ENCODE measurements around the gene FNDC3B.

FNDC3B gene

GRCh38 chr3:172383306-172383796, 344.0 kb downstream of the FNDC3B start:
- DNase-seq = no peak

GRCh38 chr3:172384836-172385235, 345.5 kb downstream of the FNDC3B start:
- no peak for DNase-seq

DNA sequence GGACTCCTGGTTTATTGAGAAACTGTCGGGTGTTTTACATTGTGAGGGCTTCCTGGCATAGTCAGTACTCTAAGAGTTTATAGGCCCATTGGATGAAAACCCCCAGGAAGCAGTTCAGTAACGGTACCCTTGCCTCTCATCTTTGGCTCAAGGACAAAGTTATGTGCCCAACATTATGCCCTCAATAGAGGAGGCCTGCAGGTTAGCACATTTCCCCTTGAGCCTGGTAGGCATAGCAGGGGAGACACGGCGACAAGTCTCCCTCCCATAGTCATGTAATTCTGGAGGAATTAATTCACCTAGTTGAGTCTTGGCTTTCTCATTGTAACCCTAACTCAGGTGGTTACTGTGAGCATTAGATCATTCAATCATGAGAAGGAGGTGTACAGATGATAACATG, 348.4 kb downstream of the FNDC3B start:
- DNase-seq = no peak

- DNase-seq = no peak
Observed at GRCh38 chr3:172388412-172389078, 349.2 kb downstream of the FNDC3B start.

DNA sequence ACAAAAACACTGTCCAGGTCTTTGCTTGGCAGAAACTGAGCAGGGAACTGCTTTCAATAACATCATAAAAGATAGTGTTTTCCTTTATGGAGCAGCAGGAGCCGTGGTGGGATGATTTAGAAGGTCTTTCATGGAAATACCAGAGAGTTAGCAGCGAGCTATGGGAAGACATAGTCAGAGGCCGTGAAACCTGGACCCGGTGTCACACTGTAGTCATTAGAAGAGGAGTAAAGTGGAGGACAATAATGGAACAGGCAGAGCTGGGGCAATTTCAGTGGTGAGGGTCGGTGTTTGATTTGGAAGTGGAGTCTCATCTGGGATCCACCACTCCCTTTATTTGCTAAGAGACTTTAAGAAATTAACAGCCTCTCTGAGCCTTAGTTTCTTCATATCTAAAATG, 351.4 kb downstream of the FNDC3B start:
- DNase-seq = no peak

GRCh38 chr3:172391592-172392302, 352.4 kb downstream of the FNDC3B start:
- no peak for DNase-seq

DNA sequence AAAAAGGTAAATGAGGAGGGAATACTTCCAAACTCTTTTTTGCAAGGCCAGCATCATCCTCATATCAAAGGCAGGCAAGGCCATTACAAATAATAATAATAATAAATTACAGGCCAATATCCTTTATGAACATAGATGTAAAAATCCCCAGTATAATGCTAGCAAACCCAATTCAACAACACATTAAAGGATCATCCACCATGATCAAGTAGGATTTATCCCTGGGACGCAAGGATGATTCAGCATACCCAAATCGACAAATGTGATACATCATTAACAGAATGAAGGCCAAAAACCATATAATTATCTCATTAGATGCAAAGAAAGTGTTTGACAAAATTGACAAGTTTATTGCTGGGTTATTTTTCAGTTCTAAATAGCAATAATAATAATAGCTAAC, 355.3 kb downstream of the FNDC3B start:
- DNase-seq = no peak

GRCh38 chr3:172396400-172396799, 357.0 kb downstream of the FNDC3B start:
- no peak for DNase-seq

GRCh38 chr3:172397716-172398405, 358.5 kb downstream of the FNDC3B start:
- no peak for DNase-seq

- no peak for DNase-seq
Observed at GRCh38 chr3:172398484-172398883, 359.1 kb downstream of the FNDC3B start.

- DNase-seq = no peak
Observed at GRCh38 chr3:172402090-172402489, 362.7 kb downstream of the FNDC3B start.

- no peak for DNase-seq
Observed at GRCh38 chr3:172402892-172403643, 363.7 kb downstream of the FNDC3B start.

DNA sequence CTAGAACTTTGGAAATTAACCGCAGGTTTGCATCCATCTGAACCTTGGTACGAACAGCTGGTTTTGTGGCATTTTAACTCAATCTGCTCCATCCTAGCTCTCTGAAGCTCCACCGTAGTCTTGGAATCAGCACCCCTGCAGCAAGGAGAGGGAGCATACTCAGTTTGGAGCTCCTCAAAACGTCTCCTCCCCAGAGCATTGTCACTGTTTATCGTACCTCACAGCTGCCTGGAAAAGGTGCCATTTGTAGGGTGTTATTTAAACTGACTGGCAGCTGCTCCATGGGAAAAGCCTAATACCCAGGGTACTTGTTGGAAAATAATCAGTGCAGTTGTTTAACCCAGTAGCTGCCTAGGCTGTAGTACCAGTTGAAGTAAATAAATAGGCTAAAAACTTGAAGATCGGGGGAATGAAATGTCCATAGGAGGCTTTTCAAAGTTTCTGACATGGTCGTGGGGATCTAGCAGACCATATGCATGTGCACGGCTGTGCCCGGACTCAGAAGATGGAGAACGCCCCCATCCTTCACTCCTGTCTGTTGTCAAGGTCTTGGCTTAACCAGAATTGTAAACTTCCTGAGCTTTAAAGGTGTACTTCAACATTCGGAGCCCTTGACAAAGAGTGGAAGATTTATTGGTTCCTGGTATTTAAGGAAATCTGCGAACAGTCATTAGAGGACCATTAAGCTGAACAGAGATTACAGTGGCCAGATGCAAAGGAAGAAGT, 365.0 kb downstream of the FNDC3B start:
- DNase-seq = no peak

DNA sequence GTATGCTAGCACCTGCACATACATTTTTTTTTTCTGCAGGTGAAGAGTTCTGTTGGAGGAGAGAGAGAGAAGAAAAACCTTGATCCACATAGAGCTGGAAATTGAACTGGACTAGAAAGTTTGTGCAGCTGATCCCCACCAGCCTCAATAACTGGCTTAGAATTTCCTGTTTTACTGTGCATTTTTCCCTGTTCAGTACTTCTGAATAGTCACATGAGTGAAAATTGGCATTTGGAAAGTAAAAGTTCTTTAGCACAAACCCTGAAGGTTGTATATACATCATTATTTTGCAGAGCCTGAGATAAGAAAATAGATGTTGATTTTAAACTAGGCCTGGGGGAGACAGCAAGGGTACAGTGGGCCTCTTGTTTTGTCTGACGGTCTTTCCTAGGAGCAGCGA, 366.5 kb downstream of the FNDC3B start:
- DNase-seq = no peak

- no peak for DNase-seq
Observed at GRCh38 chr3:172407872-172408271, 368.5 kb downstream of the FNDC3B start.

DNA sequence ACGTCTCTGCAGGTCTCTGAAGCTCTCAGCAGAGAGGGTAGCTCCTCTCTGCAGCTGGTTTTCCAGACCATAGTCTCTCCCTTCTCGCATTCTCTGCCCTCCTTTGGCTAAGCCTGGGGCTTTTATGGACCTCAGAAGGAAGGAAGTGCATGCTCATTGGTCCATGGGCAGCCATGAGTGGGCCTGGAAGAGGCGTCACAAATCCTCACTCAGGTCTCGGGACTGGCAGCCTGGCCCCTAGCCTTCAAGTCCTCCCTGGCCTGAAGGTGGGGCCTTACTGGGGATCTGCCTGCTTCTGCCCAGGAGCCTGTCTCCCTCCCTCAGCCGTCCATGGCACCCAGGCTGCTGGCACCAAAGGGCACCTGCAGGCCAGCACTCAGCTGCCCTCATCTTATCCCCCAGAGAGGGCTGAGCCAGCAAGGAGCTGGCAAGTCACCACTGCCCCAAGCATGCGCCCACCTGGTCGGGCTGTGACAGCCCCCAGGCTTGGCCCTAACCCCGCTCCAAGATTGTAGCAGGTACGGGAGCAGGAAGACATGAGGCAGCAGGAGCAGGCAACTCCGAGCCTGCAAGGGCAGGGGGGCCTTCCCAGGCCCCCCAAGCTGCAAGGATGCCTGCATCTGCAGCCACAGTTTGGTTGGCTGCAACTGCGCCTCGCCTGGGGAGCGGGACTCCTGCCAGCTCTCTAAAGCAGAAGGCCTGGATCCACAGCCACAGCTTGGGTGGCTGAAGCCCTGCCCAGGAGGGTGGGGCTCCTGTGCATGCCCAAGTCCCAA, 371.5 kb downstream of the FNDC3B start:
- DNase-seq = no peak

DNA sequence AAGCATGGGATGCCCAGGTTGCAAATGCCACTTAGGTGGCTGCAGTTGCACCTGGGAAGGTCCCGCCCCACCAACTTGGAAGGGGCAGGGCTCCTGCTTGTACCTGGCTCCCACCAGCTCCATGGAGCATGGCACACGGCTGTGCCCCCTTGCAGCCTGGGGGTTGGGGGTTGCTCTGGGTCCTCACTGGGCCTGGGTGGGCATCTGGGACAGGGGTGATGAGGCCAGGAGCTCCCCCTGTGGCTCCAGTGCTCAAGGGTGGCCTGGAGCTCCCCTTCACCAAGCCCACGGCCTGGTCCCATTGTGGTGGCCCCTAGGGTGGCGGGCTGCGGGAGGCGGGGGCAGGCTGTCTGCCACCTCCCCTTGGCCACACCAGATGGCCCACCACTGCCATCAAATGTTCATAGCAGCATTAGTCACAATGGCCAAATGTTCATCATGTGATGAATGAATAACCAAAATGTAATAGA, 372.1 kb downstream of the FNDC3B start:
- DNase-seq = no peak

DNA sequence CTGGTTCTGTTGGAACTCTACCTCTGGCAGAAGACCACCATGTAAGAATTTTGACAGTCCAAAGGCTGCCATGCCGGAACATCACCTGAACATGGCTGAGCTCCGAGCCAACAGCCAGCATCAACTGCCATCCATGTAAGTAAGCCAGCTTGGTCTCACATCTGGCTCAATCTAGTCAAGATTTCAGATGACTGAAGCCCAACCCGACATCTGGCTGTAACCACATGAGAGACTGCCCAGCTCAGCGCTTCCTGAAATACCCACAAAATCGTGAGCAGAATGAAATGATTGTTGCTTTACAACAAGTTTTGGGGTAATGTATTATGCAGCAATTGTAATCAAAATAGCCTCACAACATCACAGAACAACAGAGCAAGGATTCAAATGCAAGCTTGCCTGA, 375.9 kb downstream of the FNDC3B start:
- no peak for DNase-seq

DNA sequence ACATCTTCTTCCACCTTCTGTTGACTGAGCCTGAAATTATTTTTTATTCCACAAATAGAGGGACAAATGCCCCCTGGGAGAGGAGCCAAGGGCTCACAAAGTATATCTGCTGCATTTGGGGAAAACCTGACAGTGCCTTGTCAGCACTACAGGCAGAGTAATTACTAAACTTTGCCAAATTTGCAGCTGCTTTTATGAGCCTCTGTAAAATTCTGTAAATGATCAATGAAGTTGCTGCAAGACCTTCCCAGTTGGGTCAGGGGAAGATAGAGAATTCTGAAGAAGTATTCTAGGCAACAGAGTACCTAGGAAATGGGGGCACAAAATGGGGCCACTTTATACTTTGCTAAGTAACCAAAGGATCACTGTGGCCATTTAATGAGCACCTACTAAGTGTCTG, 398.3 kb downstream of the FNDC3B start:
- DNase-seq = no peak

GRCh38 chr3:172438186-172438585, 398.8 kb downstream of the FNDC3B start:
- no peak for DNase-seq

DNA sequence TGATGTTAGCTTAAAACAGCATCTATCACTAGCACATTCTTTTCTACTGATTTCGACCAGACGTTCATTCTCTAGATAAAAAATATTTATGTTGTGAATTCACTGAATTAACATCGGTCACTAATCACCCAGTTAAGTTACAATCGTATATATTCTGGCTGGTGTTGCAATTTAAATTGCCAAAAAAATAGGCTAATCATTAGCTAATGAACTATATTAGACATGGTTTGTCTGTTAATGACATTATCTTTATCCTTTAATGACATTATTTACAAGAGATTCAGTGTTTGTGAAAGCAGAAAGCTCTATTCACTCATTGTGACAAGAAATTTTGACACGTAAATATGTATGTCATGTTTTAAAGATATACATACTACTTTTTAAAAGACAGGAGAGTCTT, 402.2 kb downstream of the FNDC3B start:
- no peak for DNase-seq

- no peak for DNase-seq
Observed at GRCh38 chr3:172442606-172443005, 403.2 kb downstream of the FNDC3B start.
